GM21619 (cell line): ENCODE results near the gene LRRC75B.
"Not testable (repeated sequence)": the region's sequence is repeated elsewhere in the genome, so short reads cannot be mapped to it uniquely, and the experiment has no call there.

Experiments used
- ATAC-seq: cut with Tn5 transposase; IDR thresholded peaks from one replicate; pipeline ENCODE4 v1.9.1; 2021; ENCODE audit not compliant: unreplicated experiment

Gene LRRC75B

DNA sequence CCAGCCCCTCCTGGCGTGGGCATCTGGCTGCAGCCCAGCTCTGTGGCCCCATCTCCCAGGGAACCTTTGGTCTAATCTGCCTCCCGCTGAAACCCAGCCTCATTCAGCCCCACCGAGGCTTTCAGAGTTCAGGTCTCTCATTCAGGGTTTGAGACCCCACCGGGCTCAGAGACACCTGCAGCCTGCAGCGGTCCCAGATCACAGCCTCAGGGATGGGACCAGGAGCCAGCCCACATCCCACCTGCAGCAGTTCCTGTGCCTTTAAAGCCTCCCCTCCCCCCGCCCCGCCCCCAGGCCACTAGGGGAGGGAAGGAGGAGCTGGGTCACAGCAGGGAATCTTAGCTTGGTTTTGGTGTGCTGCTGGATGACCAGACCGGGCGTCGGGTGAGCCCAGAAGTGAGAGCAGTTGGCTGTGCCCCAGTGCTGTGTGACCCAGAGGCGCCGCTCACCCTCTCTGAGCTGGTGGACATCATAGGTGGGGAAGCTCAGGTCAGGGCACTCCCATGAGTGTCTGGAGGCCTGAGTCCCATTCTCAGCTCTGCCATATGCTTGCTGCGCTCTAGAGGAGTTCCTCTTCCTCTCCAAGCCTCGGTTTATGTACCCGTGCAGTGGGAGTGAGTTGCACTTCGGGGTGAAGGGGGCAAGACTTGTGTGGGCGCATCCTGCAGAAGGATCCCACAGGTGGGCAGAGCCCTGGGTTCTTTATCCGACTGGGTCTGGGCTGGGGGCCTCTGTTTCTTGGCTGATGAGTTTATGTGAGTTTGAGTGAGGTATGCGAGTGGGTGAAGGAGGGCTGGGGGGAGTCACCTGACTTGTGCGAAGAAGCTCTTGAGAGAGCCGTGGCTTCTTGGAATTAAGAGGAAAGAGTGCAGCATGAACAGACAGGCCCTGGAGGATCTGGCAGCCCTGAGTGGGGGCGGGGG is 10.2 kb upstream of the LRRC75B start, which contains the start of gene GGT1:
TSS of gene GGT1 (plus strand) at position 347 of the 923 bp plus-strand sequence. CDS start 7,889 bp downstream, outside the sequence.
- not testable (repeated sequence) for ATAC-seq

DNA sequence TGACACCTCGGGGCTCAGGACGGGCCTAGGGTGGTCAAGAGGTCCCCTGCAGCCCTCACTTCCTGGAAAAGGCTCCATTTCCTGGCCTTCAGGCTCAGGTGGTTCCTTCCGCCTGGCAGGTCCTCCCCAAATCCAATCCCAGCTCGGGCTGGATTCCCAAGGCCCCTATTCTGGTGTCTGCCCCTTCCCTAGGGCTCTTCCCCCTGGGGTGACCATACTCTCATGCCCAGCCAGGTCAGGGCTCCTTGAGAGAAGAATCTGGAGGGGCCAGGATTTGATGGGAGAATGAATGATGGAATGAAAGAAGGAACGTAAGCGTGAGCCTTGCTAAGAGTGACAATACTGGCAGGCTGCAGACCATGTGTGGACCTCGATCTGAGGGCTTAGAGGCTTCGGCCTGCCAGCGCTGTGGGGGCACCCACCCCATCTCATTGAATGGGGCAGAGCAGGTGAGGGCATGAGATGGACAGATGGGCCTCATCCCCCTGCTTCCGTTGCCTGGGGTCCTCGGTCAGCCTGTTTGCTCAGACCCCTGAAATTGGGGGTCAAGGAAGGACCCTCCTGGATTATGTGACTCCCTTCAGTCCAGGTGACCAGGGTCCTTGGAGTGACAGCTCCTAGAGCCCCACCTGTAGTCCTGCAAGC is 9.4 kb upstream of the LRRC75B start:
- not testable (repeated sequence) for ATAC-seq

DNA sequence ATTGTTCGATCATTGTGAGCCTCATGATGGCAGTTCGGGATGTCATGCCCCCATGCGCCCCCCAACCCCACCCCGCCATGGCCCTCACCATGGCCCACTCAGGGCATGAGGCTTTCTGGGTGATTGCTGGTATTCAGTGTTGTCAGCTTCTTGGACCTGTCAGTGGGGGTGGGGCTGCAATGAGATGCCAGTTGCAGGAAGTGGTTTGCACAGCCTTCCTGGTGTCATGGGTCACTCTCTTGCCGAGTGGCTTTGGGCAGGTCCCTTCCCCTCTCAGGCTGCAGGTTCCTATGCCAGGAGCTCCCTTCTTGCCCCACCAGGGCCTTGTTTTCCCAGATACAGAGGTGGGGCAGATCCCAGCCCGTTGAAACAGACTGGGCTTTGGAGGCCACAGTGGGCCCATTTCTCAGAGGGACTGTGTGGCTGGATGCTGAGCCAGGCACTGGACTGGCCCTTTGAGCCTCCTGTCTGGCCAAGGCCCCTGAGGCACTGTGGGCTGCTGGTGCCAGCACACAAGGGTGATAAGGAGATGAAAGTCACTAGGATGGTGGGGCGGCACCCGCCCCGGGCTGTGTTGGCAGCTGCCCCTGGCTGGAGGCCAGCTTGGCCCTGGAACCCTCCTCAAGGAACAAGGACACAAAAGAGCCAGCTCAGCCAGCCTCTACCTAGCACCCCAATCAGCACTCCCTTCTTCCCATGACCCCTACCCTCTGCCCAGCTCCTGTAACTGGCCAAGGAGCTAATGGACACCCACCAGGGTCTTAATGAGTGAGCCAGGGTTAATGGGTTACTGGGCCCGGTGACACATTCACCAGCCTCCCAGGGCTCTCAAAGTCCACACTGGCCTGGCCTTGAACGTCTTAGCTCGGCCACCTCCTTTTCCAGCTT is 8.6 kb upstream of the LRRC75B start:
- no peak for ATAC-seq

DNA sequence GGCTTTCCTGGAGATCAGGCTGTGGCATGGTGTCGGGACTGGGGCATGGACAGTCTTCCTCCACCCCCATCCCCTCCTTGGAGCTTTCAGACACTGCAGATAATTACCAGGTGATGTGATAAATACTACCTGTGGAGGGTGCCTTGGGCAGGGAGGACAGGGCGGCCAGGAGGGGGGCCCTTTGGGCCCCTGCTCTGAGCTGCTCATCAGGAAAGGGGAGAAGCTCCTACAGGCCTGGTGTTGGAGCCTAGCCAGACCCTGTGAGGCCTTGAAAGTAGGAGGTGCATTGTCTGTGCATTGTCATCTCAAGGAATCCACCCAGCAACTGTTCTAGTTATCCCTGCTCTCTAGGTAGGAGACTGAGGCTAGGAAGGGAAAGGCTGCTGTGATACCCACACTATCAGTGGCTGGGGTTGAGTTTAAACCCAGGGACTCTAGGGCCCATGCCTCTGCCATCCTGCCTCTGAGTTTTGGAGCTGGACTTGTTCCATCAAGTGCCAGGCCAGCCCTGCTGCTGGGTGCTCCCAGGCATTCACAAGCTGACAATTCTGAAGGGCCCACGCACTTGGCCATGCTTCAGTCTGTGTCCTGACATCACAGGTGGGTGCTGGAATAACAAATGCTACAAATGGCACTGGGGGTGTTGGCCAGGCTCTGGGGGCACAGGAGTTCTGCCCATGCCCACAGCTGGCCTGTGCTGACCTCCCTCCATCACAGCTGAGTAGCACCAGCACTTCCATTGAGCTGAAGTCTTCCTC is 7.3 kb upstream of the LRRC75B start:
- ATAC-seq, result not testable (repeated sequence)

DNA sequence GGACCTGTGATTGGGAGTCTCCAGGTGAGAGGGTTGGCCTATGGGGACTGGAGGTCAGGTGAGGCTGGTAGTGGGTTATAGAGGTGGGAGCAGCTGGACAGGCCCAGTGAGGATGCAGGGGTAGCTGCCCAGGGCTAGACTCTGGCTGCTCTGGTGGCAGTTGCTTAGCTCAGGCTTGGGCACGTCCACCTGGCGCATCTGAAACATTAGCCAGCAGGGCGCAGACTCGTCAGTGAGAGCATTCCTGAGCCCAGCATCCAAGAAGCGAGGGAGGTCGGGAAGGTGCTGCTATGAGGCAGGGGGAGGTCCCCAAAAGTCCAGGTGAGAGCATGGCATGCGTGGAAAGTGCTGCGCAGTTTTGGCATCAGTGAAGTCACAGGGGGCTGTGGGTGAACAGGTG is 6.6 kb upstream of the LRRC75B start:
- ATAC-seq, result no peak

DNA sequence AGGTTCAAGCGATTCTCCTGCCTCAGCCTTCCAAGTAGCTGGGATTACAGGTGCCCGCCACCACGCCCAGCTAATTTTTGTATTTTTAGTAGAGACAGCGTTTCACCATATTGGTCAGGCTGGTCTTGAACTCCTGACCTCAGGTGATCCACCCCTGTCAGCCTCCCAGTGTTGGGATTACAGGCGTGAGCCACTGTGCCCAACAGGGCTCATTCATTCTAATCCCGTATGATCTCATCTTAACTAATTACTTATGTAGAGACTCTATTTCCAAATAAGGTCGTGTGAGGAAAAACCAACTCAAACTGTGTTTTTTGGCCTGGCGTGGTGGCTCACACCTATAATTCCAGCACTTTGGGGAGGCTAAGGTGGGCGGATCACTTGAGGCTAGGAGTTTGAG is 4.2 kb upstream of the LRRC75B start:
- ATAC-seq, result not testable (repeated sequence)

DNA sequence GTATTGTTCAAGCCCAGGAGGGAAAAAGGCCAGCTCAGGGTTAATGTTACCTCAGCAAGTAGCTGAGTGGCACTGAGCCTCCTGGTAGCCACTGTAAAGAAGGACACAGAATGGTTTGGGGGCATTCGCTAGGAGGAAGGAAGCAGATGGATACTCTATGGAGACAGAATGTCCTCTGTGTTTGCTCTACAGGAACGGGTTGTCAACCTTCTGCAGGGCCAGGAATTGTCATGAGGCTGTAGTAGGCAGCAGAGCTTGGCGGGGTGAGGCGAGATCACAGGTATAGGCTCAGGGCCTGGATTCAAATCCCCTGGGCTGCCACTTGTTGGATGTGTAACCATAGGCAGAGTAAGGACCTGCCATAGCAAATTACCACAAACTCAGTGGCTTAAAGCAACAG is 3.0 kb upstream of the LRRC75B start:
- no peak for ATAC-seq

DNA sequence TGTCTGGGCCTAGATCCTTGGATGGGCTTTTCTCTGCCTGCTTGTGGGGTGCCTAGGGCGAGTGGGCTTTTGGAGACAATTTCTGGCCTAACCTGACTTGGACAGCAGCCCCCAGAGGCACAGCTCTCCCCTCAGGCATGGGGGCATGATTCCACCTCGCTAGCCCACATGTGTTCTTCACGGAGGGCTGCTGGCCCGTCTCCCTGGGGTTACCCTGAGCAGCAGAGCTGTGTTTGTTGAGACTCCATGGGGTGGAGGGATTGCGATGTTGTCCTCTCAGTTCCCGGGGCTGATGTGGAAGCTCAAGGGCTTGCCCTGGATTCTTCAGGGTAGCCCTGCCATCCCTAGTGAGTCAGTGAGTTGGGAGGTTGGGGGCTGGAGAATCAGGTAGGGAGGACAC is 2.4 kb upstream of the LRRC75B start:
- ATAC-seq, result no peak

DNA sequence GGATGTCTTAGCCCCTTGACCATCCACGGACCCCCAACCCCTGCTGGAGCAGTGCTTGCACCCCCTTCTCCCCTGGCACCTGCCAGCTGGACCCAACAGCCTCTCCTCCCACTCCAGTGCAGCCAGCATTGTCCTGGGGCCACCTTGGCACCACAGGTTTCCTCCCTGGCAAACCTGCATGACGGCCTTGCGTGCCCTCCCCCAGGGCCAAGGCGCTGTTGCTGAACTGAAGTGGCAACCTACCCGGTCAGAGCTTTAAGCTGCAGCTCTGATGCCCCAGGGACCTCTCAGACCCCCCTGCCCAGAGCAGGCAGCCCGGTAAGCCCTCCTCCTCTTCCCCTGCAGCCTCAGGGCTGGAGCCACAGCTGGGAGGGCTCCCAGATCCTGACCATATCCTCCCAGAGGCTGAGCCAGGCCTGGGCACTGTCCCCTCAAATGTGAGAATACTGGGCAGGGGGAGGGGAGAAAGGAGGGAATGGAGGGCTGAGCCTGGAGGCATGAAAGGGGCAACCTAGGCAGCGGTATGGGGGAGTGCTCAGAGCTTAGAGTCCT is 1.8 kb upstream of the LRRC75B start:
- no peak for ATAC-seq

DNA sequence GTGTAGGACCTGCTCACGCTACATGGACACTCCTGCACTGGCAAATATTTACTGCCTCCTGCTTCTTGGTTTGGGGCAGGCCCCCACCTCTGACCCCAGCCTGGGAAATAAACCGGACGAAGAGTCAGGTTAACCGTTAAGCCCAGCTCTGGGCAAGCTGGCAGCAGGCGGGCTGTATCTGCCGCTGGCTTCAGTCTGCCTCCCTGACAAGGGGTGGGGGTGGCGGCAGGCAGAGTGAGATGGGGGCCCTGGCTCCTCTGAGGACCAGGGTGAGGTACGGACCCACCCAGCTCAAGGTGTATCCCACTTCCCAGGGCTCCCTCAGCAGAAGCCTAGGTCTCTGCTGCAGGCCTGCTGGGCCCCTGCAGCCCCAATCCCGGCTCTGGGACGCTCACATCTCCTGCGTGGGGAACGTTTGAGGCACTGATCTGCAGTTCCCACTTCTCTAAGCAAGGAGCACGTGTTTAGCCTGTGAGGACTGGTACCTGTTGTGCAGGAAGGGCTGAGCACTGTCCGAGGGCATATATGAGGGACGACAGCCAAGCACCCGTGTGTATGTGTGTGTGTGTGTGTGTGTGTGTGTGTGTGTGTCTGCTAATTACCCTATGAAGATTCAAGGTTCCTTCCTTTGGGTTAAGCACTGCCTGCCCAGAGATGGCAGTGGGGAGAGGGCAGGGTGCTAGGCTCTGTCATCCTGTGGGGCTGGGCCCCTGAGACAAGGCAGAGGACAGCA is 1.1 kb upstream of the LRRC75B start:
- no peak for ATAC-seq

DNA sequence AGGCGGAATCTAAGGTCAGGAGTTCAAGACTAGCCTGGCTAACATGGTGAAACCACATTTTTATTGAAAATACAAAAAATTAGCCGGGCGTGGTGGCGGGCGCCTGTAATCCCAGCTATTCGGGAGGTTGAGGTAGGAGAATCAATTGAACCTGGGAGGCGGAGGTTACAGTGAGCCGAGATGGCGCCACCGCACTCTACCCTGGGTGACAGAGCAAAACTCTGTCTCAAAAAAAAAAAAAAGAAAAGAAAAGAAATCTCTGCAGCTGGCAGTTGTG is 624 bp upstream of the LRRC75B start:
- not testable (repeated sequence) for ATAC-seq

DNA sequence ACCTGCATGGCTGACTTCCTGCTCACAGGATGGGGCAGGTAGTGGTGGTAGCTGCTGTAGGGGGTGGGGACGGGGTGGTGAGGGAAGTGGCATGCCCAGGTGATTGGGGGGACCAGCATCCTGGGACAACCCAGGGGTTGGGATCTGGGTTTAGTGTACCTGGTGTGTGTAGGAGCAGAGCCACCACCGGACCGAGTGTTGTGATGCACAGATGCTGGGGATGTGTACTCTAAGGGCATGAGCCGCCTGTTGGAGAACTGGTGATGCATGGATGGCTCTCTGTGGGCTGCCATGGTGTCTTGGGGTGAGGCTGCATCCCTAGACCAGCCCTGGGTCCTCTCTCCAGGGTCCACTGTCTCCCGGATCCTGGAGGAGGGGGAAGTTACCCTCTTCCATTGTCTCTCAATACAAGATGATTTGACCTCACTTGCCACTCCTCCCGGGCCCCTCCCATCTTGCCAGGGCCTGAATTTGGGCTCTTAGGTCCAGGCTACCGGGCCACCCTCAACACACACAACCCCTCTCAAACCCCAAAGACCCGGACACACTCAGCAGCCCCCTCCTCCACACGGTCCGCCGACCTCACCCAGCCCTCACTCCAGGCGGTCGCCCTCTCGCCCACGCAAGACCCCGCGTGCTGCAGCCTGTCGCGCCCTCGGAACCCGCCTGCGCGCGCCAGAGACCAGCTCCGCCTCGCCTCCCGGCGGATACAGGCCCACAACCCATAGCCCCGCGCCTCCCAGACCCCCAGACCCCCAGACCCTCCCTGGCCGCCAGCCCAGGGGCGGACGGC is 619 bp downstream of the LRRC75B start:
- no peak for ATAC-seq

DNA sequence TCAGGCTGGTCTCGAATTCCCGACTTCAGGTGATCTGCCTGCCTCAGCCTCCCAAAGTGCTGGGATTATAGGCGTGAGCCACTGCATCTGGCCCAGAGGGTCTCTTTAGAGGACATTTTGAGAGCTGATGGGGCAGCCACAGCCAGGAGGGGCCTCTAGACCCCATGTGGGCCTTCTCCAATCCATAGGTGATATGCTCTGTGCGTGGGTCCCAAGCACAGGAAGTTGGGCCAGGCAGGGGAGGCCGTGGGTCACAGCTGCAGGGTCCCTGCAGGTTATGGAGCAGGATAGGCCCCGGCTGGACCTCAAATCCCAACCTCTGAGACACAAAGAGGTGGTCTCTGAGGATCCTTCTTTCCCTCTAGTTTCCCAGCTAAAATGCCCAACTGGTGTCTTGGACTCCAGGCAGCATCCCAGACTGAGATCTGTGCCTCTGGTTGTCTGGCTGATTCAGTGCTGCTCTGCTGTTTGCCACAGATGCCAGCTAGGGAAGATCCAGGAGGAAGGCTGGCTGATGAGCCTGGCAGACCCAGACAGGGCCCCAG is 1.5 kb downstream of the LRRC75B start:
- ATAC-seq, result no peak

DNA sequence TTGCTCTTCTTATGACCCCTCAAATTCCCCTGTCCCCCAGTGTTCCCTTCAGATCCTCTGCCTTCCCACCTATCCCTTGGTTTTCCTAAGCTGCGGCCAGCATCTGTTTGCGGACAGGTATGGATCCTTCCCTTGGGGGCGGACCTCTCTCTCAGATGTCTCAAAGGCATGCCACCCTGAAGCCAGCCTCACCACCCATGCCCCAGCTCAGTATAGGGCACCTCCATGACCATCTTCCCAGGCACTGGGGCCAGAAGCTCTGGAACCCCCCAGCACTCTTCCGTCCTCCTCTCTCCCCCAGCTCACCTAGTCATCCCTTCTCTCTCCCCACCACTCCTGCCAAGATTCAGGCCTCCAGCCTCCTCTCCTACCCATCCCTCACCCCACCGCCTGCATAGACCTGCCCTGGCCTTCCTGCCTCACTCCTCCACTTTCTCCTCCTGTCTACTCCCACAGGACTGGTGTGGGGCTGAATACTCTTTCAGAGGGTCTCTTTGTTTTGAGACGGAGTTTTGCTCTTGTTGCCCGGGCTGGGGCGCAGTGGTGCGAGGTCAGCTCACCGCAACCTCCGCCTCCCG is 2.2 kb downstream of the LRRC75B start:
- ATAC-seq, result no peak

DNA sequence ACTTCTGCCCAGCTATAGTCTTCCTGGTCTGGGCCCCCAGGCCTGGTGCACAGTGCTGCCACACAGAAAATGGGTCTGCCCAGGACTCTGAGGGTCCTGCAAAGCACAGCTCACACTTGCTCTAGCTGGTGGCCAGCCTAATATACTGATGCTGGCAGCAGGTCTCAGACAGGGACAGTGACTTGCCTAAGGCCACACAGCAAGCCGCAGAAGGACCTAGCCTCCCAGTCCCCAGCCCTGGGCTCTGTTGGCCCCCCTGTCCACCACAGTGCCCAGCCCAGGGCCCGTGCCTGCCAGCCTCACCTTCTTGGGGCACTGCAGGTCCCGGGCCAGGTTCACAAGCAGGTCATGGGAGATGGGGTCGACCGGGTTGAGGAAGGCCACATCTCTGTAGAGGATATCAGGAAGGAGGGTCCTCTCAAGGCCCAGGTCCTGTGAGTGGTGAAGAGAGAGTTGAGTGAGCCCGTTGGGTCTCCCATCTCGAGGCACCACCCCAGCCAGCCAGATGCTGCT is 3.3 kb downstream of the LRRC75B start:
- ATAC-seq, result no peak

DNA sequence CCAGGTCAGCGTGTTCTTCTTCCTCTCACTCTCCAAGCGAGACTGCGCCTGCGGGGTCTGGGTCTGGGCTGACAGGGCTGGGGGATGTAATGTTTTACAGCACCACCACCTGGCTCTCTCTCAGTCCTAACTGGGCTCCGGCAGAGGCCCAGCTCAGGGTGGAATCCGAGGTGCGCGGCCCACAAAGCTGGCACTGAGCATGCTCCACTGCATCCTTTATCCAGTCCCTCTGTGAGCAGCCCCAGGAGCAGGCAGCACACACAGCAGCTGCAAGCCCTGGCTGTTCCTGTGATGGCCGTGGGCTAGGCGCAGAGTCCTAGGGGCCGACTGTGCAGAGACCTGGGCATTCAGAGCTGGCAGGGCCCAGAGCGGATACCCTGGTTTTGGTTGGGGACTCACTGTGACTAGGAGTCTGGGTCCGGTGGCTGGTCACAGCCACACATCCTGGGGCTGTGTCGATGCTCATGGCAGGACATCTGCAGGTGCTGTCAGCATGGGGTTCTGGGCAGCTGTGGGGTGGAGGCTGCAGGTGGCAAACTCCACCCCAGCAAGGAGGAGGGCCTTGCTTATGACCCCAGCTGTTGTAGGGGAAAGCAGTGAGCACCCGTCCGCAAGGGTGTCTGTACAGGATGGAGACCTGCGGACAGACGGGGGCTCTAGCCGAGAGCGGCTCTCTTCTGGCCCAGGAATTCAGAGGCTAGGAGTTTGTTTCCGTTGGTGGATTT is 4.0 kb downstream of the LRRC75B start:
- no peak for ATAC-seq

DNA sequence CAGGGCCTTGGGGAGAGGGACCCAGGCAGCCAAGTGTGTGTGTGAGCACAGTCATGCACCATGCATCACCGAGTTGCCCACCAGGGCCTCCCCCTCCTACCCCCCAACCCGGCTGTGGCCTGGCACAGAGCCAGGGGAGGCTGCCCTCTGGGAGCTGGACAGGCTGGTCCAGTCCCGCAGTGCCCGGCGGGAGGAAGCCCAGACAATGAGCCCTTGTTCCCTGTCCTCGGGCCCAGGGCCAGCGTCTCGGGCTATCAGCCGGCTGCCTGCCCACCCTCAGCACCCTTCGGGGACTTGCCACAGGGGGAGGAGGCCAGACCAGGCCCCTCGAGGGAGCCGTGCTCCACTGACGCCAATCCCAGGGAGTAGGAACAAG is 4.5 kb downstream of the LRRC75B start:
- no peak for ATAC-seq

DNA sequence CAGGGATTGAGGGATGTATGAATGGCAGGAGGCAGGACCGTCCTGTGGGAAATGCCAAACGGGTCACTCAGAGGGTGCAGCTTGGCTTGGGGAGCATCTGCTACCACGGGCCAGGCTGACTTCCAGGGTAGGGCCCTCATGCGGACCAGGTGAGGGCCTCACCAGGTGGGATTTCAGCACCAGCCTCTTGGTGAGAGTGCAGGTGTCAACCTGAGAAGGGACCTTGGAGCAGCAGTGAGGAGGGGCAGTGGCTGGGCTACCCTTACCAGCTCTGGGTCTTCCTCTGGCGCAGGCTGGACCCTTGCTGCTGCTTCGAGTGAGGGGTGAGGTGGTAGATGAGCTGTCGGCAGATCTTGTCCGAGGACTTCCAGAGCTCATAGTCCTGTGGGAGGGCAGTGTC is 4.9 kb downstream of the LRRC75B start:
- ATAC-seq, result no peak
